BJ (cell line): Measurements from ENCODE around the gene ANO6. TPM values are rescaled to one million over a fixed set of nuclear protein-coding genes. Genes with fewer than 3 reads are reported as not detected.

ENCODE experiments used
- CTCF ChIA-PET: fragments of 350-600 bp; formaldehyde crosslinking; extraction: SDS; loops from one replicate; lab custom pipeline; 2021; ENCODE audit warnings: antibody characterized with exemption, inconsistent platforms; lab: Yijun Ruan, JAX
- POLR2A ChIA-PET: fragments of 300-600 bp; sonication (Branson Sonifier 250); formaldehyde crosslinking; extraction: SDS; loops from one replicate; lab custom pipeline; 2021; ENCODE audit warnings: antibody characterized with exemption; lab: Charles Lee
- DNase-seq: peaks from one replicate; pipeline ENCODE4 v3.0.0-alpha.2; 2011; ENCODE audit warnings: low read depth
- H3K27me3 ChIP-seq: 2 replicates; pipeline ENCODE4 v1.6.0; 2011; ENCODE audit warnings: low read length; ENCODE audit not compliant: control insufficient read depth, insufficient read depth
- H3K36me3 ChIP-seq: 2 replicates; pipeline ENCODE4 v1.5.1; 2011; ENCODE audit warnings: low read length; ENCODE audit not compliant: control insufficient read depth, insufficient read depth
- H3K4me3 ChIP-seq: 2 replicates; pipeline ENCODE4 v1.5.1; 2011; ENCODE audit warnings: low read depth, mild to moderate bottlenecking, control low read depth, low read length
- polyA plus RNA-seq: library from polyadenylated mRNA; depleted of rRNA; stranded (reverse); fragments of >200 nt; gene quantifications from 2 replicates; pipeline ENCODE4 v1.2.3, GENCODE V29; 2011
- TF ChIP-seq, protein P1 (sequence below): IDR thresholded peaks from 2 replicates; pipeline ENCODE4 v1.5.1; 2011; ENCODE audit warnings: low read depth, mild to moderate bottlenecking, control low read depth, inconsistent platforms, low read length, moderate library complexity; ENCODE audit not compliant: insufficient read depth

ANO6 gene
- polyA plus RNA-seq, 1 experiment: 45.8 TPM

DNA sequence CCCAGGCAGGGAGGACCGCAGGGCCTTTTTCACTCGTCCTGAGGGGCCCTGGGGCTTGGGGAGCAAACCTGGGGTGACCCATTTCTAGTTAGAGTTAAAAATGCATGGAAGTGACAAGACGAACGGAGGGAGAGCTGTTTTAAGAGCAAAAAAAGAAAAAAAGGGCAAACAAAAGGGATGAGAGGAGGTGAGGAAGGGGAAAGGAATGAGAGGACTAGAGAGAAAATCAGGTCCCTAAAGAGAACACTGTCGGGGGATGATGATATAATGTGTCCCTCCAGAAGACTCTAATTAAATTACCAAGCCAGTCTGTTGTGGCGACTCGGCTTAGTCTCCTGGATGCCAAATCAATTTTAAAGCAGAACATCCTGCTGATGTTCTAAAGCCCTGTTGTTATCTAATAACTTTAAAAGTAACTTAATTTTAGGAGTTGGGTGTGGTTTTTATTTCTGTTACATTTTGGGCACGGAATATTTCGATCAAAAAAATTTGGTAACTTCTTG, 1.1 kb downstream of the ANO6 start:
- no peak for DNase-seq
- TF ChIP-seq, protein P1, sequence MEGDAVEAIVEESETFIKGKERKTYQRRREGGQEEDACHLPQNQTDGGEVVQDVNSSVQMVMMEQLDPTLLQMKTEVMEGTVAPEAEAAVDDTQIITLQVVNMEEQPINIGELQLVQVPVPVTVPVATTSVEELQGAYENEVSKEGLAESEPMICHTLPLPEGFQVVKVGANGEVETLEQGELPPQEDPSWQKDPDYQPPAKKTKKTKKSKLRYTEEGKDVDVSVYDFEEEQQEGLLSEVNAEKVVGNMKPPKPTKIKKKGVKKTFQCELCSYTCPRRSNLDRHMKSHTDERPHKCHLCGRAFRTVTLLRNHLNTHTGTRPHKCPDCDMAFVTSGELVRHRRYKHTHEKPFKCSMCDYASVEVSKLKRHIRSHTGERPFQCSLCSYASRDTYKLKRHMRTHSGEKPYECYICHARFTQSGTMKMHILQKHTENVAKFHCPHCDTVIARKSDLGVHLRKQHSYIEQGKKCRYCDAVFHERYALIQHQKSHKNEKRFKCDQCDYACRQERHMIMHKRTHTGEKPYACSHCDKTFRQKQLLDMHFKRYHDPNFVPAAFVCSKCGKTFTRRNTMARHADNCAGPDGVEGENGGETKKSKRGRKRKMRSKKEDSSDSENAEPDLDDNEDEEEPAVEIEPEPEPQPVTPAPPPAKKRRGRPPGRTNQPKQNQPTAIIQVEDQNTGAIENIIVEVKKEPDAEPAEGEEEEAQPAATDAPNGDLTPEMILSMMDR: no peak
- ChIA-PET POLR2A (no interaction called here), CTCF (interaction anchor here (0.6 to 2.0 kb wide), 5 partner anchors 19 to 525 kb away, joined by 3 to 4 read pairs (median 3); no protein-coding TSS in a partner anchor)
- peak overlapping the region; percentile 82 for H3K4me3 ChIP-seq
- H3K36me3 ChIP-seq: no peaks in the 10 kb centered on the region
- no peaks in the 10 kb centered on the region for H3K27me3 ChIP-seq

- DNase-seq: no peak
- Histone ChIP-seq H3K36me3 (no peaks in the 10 kb centered on the region), H3K27me3 (no peaks in the 10 kb centered on the region), H3K4me3 (peak overlapping the region; percentile 82)
- CTCF ChIA-PET: interaction anchor here (0.9 to 1.6 kb wide), 3 partner anchors 20 to 326 kb away, joined by 3 to 4 read pairs (median 3); no protein-coding TSS in a partner anchor
- POLR2A ChIA-PET: no interaction called here
- TF ChIP-seq, protein P1: no peak
These were observed 2.0 kb downstream of the ANO6 start for GRCh38 chr12:45217846-45218245.

DNA sequence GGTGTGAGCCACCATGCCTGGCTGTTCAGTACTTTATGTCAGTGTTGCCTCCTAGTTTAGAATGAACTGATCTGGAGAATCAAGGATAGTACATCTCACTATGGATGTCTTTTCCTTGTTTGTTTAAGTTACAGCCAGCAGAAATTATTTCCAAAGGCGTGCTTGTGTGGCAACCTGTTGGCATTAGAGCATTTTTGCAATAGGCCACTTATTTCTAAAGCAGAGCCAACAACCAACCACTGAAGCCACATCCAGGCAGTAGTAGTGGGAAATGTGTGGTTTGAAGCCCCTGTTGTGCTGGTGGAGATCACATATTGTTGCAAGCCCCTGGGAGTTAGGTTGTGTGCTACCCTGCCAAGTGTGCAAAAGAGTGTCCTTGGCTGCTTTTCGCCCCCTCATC, 3.7 kb downstream of the ANO6 start:
- Histone ChIP-seq H3K36me3 (no peaks in the 10 kb centered on the region), H3K27me3 (no peaks in the 10 kb centered on the region), H3K4me3 (no peak overlapping the region)
- TF ChIP-seq, protein P1: no peak
- DNase-seq: no peak
- CTCF ChIA-PET: no interaction called here
- POLR2A ChIA-PET: interaction anchor here (0.7 kb wide), 1 partner anchor 93 kb away, joined by 11 read pairs; no protein-coding TSS in a partner anchor

- TF ChIP-seq, protein P1: no peak
- Histone ChIP-seq H3K4me3 (no peak overlapping the region), H3K36me3 (no peaks in the 10 kb centered on the region), H3K27me3 (no peaks in the 10 kb centered on the region)
- ChIA-PET CTCF (interaction anchor here (1.7 kb wide), 1 partner anchor 168 kb away, joined by 7 read pairs; no protein-coding TSS in a partner anchor), POLR2A (no interaction called here)
- no peak for DNase-seq
These were observed 4.6 kb downstream of the ANO6 start for GRCh38 chr12:45220363-45220931.

GRCh38 chr12:45220969-45221368, 5.1 kb downstream of the ANO6 start:
- TF ChIP-seq, protein P1: no peak
- no peaks in the 10 kb centered on the region for H3K27me3 ChIP-seq
- ChIA-PET POLR2A (interaction anchor here (0.6 kb wide), 1 partner anchor 745 kb away, joined by 3 read pairs; no protein-coding TSS in a partner anchor), CTCF (interaction anchor here (1.7 kb wide), 1 partner anchor 168 kb away, joined by 7 read pairs; no protein-coding TSS in a partner anchor)
- DNase-seq: no peak
- no peaks in the 10 kb centered on the region for H3K36me3 ChIP-seq
- H3K4me3 ChIP-seq: no peak overlapping the region
